CD14-positive monocyte (primary cell): ENCODE results near the gene CFAP97D1. TPM values are rescaled to one million over a fixed set of nuclear protein-coding genes. Genes with fewer than 3 reads are reported as not detected.

Experiments used
- DNase-seq, 3 donors: peaks; one replicate each; pipeline ENCODE4 v3.0.0-alpha.2; 2011 to 2022
- H2AFZ ChIP-seq: 2 replicates; pipeline ENCODE4 v1.6.0; 2012; ENCODE audit warnings: mild to moderate bottlenecking, low read depth, low read length, inconsistent platforms; ENCODE audit not compliant: insufficient read depth, poor library complexity, severe bottlenecking
- H3K27ac ChIP-seq, 2 donors: 1 replicate in 1 of 2; 2 replicates in 1 of 2; pipeline ENCODE4 v1.5.1; 2012 to 2013; ENCODE audit warnings: low read length in 2 of 2, control low read depth in 1 of 2, inconsistent platforms in 1 of 2, low read depth in 1 of 2, mild to moderate bottlenecking in 1 of 2
- H3K27me3 ChIP-seq, 2 donors: one replicate each; pipeline versions ENCODE4 v1.6.0 to v1.6.1; 2011 to 2013; ENCODE audit warnings: low read length in 2 of 2; ENCODE audit not compliant: control insufficient read depth in 2 of 2, insufficient read depth in 2 of 2
- H3K36me3 ChIP-seq, 2 donors: replicated peaks in 1 of 2; 1 replicate in 1 of 2; 2 replicates in 1 of 2; pipeline versions ENCODE4 v1.5.1 to v1.6.1; 2012 to 2013; ENCODE audit warnings: low read length in 2 of 2, control low read depth in 1 of 2, inconsistent platforms in 1 of 2, mild to moderate bottlenecking in 1 of 2; ENCODE audit not compliant: insufficient read depth in 2 of 2, control insufficient read depth in 1 of 2
- H3K4me1 ChIP-seq, 2 donors: 1 replicate in 1 of 2; 2 replicates in 1 of 2; pipeline versions ENCODE4 v1.5.1 to v1.6.1; 2012 to 2013; ENCODE audit warnings: low read length in 2 of 2, control low read depth in 1 of 2, inconsistent platforms in 1 of 2, mild to moderate bottlenecking in 1 of 2, moderate library complexity in 1 of 2; ENCODE audit not compliant: insufficient read depth in 2 of 2, control insufficient read depth in 1 of 2
- H3K4me2 ChIP-seq: replicated peaks from 2 replicates; pipeline ENCODE3; 2012; ENCODE audit warnings: low read length, moderate library complexity, mild to moderate bottlenecking; ENCODE audit not compliant: poor library complexity, severe bottlenecking; ENCODE audit errors: extremely low read depth
- H3K4me3 ChIP-seq, 3 experiments: fragments of 200-600 bp in 1 of 3; sonication (generic) in 1 of 3; replicated peaks in 1 of 3; 1 replicate in 2 of 3; 2 replicates in 1 of 3; pipeline ENCODE4 v1.5.1; 2011 to 2013; ENCODE audit warnings: low read length in 3 of 3, mild to moderate bottlenecking in 3 of 3, control low read depth in 2 of 3, low read depth in 2 of 3, inconsistent platforms in 1 of 3, moderate library complexity in 1 of 3
- H3K79me2 ChIP-seq: 2 replicates; pipeline ENCODE4 v1.6.0; 2012; ENCODE audit warnings: mild to moderate bottlenecking, control low read depth, inconsistent platforms, low read length, moderate library complexity; ENCODE audit not compliant: insufficient read depth
- H3K9ac ChIP-seq: 2 replicates; pipeline ENCODE4 v1.6.0; 2017; ENCODE audit warnings: low read length, mild to moderate bottlenecking; ENCODE audit not compliant: insufficient read depth, poor library complexity, severe bottlenecking
- H3K9me3 ChIP-seq, 2 donors: replicated peaks in 1 of 2; 1 replicate in 1 of 2; 2 replicates in 1 of 2; pipeline versions ENCODE4 v1.5.1 to v1.6.1; 2012 to 2013; ENCODE audit warnings: low read length in 2 of 2, control low read depth in 1 of 2; ENCODE audit not compliant: control insufficient read depth in 1 of 2, insufficient read depth in 1 of 2
- H4K20me1 ChIP-seq: 2 replicates; pipeline ENCODE4 v1.6.0; 2012; ENCODE audit warnings: mild to moderate bottlenecking, low read length, control low read depth, moderate library complexity; ENCODE audit not compliant: insufficient read depth
- H3K27ac Mint-ChIP-seq, 7 donors: one replicate each; pipeline ENCODE4 v1.8.0; 2020; ENCODE audit warnings: mild to moderate bottlenecking in 7 of 7, mixed read lengths in 7 of 7, moderate library complexity in 6 of 7, inconsistent platforms in 2 of 7
- H3K27me3 Mint-ChIP-seq, 3 donors: one replicate each; pipeline ENCODE4 v1.8.0; 2021 to 2022; ENCODE audit warnings: low read depth in 3 of 3, mild to moderate bottlenecking in 3 of 3, mixed read lengths in 3 of 3, moderate library complexity in 3 of 3, inconsistent platforms in 1 of 3
- H3K36me3 Mint-ChIP-seq, 2 donors: one replicate each; pipeline ENCODE4 v1.8.0; 2020; ENCODE audit warnings: mixed read lengths in 2 of 2, inconsistent platforms in 1 of 2, mild to moderate bottlenecking in 1 of 2
- H3K4me1 Mint-ChIP-seq: one replicate; pipeline ENCODE4 v1.8.0; 2020; ENCODE audit warnings: mild to moderate bottlenecking, mixed read lengths
- H3K4me3 Mint-ChIP-seq, 2 donors: one replicate each; pipeline ENCODE4 v1.8.0; 2020; ENCODE audit warnings: mild to moderate bottlenecking in 2 of 2, mixed read lengths in 2 of 2, moderate library complexity in 1 of 2
- H3K9me3 Mint-ChIP-seq, 7 donors: one replicate each; pipeline ENCODE4 v1.8.0; 2020 to 2022; ENCODE audit warnings: mixed read lengths in 7 of 7, mild to moderate bottlenecking in 6 of 7, moderate library complexity in 6 of 7, inconsistent platforms in 2 of 7
- WGBS: methylation state at CpG from one replicate; pipeline ENCODE4 v1.1.5; 2013; ENCODE audit warnings: missing lambda C conversion rate; ENCODE audit not compliant: insufficient coverage; 5-methylcytosine and 5-hydroxymethylcytosine counted together
- intact Hi-C, 2 donors: fragments of 100-400 bp; cut with micrococcal nuclease; formaldehyde crosslinking; loops; one replicate each; pipeline versions ENCODE4 v1.15.0 to v1.15.1; 2023
- polyA plus RNA-seq, 3 donors: library from polyadenylated mRNA; depleted of rRNA in 1 of 3; unstranded in 2 of 3; stranded (reverse) in 1 of 3; fragments of 300-500 nt in 2 of 3; fragments of >200 nt in 1 of 3; fragmentation: Illumina TruSeq in 2 of 3; gene quantifications; 1 replicate in 2 of 3; 2 replicates in 1 of 3; pipeline ENCODE4 v1.2.3, GENCODE V29; 2012 to 2021
- TF ChIP-seq, protein P1 (sequence below): fragments of 200-600 bp; IDR thresholded peaks from one replicate; pipeline ENCODE4 v1.8.0; 2022; ENCODE audit warnings: antibody characterized with exemption, mild to moderate bottlenecking

Gene CFAP97D1
- polyA plus RNA-seq, 3 donors, result 0.07 TPM; not detected in 2

DNA sequence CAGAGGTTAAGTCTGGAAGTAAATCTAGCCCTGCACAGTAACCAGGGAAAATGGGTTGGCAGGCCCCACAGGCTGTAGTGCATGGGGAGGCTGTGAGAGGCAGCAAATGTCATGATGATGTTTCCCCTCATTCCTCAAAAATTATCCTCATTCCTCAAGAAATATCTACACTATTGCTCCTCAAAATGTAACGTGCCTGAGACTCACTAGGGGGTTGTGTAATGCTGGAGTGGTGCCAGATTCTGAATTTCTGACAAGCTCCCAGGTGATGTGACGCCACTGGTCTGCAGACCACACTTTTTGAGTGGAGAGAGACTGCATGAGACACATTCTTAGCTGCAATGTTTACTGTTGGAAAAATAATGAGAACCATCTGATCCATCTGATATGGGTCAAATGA is 53.9 kb downstream of the CFAP97D1 start:
- H3K27ac Mint-ChIP-seq, result no peak overlapping the region
- TF ChIP-seq, protein P1, sequence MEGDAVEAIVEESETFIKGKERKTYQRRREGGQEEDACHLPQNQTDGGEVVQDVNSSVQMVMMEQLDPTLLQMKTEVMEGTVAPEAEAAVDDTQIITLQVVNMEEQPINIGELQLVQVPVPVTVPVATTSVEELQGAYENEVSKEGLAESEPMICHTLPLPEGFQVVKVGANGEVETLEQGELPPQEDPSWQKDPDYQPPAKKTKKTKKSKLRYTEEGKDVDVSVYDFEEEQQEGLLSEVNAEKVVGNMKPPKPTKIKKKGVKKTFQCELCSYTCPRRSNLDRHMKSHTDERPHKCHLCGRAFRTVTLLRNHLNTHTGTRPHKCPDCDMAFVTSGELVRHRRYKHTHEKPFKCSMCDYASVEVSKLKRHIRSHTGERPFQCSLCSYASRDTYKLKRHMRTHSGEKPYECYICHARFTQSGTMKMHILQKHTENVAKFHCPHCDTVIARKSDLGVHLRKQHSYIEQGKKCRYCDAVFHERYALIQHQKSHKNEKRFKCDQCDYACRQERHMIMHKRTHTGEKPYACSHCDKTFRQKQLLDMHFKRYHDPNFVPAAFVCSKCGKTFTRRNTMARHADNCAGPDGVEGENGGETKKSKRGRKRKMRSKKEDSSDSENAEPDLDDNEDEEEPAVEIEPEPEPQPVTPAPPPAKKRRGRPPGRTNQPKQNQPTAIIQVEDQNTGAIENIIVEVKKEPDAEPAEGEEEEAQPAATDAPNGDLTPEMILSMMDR, result no peak
- H3K4me1 Mint-ChIP-seq, result peaks cover 17% of the 10 kb centered on the region
- Histone ChIP-seq H3K36me3 (no peaks in the 10 kb centered on the region), H3K4me2 (no peak overlapping the region), H2AFZ (no peak overlapping the region), H3K27ac (no peak overlapping the region), H3K27me3 (peaks cover 0 to 26% of the 10 kb centered on the region in 2 donors), H3K4me3 (no peak overlapping the region), H3K79me2 (no peaks in the 10 kb centered on the region), H3K9me3 (no peaks in the 10 kb centered on the region), H3K9ac (no peak overlapping the region), H4K20me1 (no peaks in the 10 kb centered on the region), H3K4me1 (peaks cover 14 to 18% of the 10 kb centered on the region in 2 donors)
- H3K4me3 Mint-ChIP-seq, result no peak overlapping the region
- H3K9me3 Mint-ChIP-seq, result peaks cover 0 to 1% (median 0%) of the 10 kb centered on the region in 7 donors
- DNase-seq, result no peak
- H3K27me3 Mint-ChIP-seq, result peaks cover 29 to 34% (median 30%) of the 10 kb centered on the region in 3 donors
- intact Hi-C loops, result no loop called here
- 15% methylated on average over 1 of the region's 2 CpGs for WGBS
- H3K36me3 Mint-ChIP-seq, result peaks cover 4% of the 10 kb centered on the region in 2 donors

Other genes starting within 250 kb of the CFAP97D1 start
- not detected for gene ETV4, start 234.1 kb upstream of the CFAP97D1 start, polyA plus RNA-seq
- gene MEOX1, start 118.5 kb upstream of the CFAP97D1 start, polyA plus RNA-seq, result under 1 TPM in 1 of 3 donors, not detected in 2; 0.06 TPM
- gene SOST, start 21.6 kb upstream of the CFAP97D1 start, polyA plus RNA-seq, result not detected
- gene DUSP3, start 1.5 kb upstream of the CFAP97D1 start, polyA plus RNA-seq, result 10 to 100 TPM; 36.7 to 78.5 (median 58.9) TPM
- gene MPP3, start 52.7 kb downstream of the CFAP97D1 start, polyA plus RNA-seq, result 1 to 10 TPM in 1 of 3 donors, not detected in 2; 1.5 TPM
- gene CD300LG, start 66.7 kb downstream of the CFAP97D1 start, polyA plus RNA-seq, result not detected
- not detected for gene MPP2, start 127.1 kb downstream of the CFAP97D1 start, polyA plus RNA-seq
- gene PPY, start 162.0 kb downstream of the CFAP97D1 start, polyA plus RNA-seq, result not detected
- gene PYY, start 173.5 kb downstream of the CFAP97D1 start, polyA plus RNA-seq, result not detected
- under 1 TPM; 0.65 to 0.93 (median 0.84) TPM for gene NAGS, start 224.2 kb downstream of the CFAP97D1 start, polyA plus RNA-seq
- 10 to 100 TPM; 17.3 to 41.4 (median 33.6) TPM for gene TMEM101, start 234.5 kb downstream of the CFAP97D1 start, polyA plus RNA-seq